ENCODE results near the gene RAD51B.

Gene RAD51B

DNA sequence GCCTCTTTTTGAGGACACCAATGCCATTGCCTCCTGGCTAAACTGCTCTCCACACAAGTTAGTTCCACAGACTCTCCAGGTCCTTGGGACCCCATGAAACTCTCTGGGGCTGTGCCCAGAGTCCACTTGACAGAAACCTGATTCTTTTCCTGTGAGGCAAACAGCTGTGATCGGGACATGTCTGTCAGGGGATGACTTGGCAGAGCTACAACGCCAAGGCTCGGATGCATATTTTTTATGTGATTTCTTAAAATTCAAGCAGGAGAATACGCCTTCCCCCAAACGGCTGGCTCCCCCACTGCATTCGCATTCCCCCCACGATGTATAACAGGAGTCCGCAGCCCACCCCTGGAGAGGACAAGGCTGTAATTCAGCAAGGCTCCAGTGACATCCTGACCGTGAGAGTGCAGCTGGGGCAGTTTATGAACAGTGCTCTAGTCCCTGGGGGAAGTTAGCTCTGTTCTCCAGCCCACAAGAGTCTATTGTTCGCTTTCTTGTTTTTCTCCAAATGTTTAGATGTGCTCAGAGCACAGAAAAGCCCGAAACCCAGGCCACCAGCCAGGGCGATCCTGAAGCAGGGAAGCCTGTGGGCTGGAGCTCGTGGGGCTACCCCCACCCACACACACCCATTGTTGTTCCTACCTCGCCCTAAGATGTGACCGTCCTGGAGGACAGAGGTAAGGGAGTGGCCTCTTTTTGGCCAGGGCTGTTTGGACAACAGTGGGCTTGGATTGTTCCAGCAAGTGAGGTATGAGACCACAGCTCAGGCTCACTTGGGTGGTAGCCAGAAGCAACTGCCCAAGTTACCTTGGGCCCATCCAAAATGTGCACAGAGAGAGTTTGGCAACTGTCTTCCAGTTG is 813.8 kb downstream of the RAD51B start:
- DNase-seq: no peak

DNA sequence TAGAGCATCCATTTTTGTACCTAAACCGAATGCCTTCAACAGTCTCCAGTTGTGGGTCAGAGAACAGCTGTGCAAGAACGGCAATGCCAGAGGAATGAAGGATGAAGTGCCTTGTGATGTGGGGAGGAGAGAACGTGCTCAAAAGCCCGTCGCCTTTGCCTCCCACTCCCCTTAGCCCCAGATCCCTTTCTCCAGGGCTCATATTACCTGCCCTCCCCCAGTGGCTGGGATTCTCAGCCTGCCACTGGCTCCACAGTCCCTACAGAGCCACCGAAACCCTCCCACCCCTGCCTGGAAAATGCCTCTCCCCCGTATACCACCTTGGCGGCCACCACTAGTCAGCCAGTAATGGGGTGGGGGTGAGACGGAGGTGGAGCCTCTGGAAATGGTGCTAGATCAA is 814.8 kb downstream of the RAD51B start:
- no peak for DNase-seq

DNA sequence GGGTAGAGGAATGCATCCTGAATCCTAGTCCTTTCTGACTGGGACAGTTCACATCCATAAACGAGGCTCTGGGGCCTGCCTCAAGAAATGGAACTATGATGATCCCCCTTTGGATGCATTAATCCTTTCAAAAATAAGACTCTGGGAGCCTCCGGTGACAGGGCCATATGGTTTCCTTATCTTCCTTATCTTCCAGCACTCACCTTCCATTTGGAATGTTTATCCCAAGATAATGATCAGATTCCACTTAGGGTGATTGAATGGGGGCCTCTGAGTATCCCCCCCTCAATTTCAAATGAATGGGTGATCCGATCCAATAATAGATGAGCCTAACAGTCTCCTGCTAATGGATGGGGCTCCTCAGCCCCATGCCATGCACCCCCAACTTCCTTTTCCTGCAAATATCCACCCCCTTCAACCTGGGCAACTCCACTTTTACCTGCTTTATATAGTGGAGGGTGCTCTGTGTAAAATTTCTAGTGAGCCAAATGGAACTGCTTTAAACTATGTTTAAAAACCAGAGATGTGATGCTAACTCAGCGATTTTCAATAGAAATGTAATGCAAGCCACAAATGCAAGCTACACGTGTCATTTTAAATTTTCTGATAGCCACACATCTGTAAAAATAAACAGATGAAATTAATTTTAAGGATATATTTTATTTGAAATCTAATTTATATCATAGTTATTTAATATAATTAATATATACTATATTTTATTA is 815.5 kb downstream of the RAD51B start:
- no peak for DNase-seq

DNA sequence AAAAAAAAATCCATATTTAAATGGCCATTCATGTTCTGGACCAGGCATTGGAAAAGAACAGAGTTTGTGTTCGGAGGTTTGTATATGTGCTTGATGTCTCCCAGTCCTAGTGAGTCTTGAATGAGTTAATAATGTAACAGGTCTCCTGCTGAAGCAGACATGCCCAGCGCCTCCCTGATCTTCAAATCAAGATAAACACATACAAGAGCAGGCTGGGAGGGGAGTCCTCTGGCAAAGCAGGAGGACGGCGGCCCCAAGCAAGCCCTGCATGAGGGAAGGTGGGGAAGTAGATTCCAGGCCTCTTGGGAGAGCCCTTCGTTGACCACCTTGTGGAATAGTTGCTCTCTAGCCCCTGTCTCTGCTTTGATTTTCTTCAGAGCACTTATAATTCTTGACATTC is 817.0 kb downstream of the RAD51B start:
- DNase-seq: no peak

DNA sequence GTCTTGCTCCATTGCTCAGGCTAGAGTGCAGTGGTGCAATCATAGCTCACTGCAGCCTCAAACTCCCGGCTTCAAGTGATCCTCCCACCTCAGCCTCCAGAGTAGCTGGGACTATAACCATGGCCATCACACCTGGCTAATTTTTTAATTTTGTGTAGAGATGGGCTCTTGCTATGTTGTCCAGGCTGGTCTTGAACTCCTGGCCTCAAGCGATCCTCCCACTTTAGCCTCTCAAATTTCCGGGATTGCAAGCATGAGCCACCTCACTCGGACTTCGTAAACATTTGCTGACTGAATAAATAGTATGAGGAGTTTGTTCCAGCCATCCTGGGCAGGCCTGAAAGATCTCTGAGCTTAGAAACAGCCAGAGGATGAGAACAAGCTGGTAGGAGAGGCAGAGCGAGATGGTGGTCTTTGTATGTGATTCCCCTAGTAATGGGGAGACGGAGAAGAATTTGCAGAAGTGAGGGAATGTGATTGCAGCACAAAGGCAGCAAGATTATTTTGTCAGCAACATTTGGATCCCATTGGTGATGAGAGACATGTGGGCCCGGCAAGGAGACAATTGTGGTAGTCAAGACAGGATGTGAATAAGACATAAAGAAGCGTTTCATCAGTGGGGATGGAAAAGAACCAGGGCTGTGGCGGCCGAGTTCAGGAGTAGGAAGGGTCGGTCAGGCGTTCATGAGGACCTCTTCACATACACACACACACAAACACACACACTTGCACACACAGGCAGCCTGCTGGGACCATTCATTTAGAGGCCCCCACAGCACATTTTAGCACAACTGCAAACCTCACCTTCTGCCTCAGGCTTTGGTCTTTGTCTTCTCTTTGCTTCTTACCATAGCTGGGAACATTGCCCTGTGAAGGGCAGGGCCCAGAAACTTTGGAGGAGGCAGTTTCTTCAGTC is 817.8 kb downstream of the RAD51B start:
- DNase-seq: no peak

DNA sequence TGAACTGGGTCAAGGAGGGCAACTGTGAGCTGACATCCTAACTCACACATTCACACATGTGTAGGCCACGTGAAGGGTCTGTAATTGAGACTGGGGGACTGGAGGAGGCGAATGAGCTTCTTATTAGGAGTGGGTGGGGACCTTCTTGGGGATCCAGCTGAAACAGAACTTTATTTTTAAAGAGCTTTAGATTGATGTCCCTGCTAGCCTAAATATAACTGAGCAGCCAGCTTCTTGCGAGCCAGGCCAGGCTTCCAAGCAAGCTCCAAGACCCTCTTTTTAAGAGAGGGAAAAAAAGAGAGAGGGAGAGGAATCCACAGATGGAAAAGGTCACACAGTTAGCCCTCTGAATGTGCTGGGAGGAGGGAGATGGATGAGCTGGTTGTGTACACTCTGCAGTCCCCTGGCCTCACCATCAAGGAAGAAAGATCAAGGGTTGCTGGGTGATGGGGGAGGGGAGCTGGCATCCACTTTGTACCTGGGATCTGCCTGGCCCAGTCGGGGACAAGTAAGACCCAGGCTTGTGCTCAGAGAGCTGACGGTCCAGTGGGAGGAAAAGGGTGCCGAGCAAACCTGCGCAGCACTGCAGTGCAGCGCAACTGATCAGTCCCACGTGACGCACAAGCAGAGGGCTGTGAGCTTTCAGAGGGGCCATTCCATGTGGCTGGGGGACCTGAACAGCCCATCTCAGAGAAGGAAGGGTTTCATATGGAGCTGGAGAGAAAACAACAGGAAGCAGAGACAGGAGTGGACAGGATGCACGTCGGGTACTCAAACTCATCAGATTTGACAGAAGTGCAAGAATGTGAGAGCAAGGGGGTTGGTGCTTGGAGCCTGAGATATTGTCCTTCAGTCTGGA is 818.8 kb downstream of the RAD51B start:
- DNase-seq: no peak

DNA sequence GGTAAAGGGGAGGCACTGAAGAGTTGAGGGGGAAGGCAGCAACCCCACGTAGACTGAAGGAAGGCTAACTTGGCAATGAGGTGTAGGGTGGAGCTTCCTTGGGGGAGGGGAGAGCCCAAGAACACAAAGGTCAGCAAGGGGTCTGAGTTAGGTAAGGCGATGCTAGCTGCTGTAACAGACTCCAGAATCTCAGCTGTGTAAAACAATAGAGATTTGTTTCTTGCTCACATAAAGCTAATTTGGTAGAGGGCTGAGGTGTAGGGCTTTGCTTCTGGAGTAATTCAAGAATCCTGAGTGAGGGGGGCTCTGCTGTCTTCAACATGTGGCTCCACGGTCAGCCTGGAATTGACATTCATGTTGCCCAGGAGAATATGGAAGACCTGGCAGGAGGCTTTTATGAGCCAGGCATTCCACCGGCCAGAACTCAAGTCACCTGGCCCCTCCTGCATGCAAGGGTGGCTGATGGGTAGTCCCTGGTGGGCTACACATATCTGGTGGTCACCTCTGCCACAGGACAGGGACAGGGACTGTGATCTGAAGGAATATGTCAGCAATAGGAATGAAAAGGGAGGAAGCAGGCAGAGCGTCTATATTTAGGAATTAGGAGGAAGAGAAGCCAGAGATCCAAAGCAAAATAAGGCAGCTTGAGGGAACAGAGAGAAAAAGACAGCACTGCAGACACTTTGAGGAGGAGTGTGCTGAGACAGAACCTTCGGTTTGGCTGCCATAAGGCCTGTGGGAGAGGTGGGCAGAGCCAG is 819.6 kb downstream of the RAD51B start:
- DNase-seq: no peak

DNA sequence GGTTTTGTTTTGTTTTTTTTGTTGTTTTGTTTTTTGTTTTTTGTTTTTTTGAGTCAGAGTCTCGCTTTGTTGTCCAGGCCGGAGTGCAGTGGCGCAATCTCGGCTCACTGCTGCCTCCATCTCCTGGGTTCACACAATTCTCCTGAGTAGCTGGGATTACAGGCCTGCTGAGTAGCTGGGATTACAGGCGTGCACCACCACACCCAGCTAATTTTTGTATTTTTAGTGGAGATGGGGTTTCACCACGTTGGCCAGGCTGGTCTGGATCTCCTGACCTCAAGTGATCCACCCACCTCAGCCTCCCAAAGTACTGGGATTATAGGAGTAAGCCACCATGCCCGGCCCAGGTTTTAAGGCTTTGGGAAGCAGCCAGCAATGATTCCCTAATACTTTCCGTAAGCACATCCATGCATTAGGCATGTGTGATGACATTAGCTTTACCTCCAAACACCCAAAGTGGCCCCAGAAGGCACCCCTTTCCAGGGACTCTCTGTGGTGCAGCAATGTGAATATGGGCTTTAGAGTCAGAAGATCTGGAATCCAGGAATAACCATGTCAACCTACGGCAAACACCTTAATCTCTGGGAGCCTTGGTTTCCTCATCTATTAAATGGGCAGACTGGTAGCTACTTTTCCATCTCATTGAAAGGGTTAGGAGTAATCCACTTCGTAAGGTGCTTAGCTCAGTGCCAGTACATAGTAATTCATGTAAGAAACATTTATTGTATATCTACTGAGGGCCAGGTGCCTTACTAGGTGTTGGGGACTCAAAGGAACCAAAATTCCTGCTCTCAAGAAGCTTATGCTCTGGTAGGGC is 820.4 kb downstream of the RAD51B start:
- DNase-seq: no peak

DNA sequence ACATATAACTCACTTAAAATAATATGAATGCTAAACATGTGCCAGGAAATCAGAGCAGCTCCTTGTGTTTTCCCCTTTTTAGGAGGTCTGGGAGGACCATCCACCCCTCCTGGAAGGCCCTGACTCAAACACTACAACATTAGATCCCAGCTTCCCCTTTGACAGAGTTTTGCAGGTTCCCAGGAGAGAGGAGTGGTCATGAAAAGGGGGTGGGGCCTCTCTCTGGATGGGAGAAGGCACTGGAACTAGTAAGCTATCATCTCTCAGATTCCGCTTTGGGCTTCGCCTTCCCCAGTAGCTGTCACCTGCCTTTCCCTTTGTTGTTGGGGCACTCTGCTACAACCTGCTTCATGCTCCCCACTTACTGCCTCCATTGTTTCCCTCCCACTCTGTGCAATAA is 824.1 kb downstream of the RAD51B start:
- DNase-seq: no peak

DNA sequence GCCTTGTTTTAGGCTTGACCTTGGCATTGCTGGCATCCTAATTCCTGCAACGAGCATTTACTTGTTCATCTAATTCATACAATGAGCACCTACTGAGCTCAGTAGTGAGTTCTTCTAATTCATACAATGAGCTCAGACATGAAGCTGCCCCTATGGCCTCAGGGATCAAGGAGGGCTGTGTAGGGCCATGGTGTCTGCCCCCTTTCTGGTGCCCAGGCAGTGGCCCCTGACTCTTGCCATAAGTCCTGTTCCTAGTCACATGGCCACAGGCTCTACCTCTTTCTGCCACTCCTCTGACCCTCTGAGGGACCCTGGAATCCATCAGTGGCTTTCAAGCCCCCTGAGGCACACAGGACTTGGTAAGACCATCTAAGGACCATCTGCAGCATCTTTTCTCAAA is 824.5 kb downstream of the RAD51B start:
- no peak for DNase-seq

DNA sequence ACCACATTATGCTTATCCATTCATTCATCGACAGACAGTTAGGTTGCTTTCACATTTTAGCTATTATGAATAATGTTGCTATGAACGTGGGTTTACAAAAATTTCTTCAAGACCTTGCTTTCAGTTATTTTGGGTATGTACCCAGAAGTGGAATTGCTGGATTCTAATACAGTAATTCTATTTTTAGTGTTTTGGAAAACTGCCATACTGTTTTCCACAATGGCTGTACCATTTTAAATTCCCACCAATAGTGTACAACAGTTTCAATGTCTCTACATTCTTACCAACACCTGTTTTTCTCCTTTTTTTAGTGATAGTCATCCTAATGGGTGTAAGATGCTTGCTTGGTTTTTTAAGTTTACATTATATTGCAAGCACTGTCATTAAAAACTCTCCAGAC is 825.8 kb downstream of the RAD51B start:
- DNase-seq: no peak

DNA sequence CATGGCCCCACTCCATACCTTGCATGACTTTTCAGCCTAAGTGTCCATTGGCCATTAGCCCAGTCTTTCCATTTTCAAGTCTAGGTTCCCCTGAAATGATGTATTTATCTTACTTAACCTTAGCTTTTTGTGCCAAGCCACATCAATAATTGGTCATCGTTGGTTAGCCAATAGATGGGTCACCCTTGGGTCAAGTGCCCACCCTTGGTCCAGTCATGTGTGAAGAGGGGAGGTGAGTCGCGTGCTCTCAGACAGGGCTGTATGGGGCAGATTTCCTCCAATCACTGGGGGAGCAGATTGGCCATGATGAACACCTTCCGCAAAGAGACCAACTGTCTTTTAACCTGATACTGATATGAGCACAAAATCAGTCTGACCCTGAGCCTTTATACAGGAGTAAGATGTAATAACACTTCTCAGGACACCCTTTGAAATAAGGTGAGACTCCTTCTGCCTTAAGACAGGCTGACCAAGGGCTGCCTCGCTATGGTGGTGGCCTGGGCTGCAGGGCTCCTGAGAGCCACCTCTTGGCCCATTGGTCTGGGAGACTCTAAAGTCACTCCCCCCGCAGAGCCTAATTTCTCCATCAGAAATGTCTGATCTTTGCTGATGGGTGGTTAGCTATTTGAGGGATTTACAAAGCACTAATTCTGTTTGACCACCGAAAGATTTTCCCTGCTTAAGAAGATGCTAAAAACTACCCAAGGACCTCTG is 830.1 kb downstream of the RAD51B start:
- no peak for DNase-seq

DNA sequence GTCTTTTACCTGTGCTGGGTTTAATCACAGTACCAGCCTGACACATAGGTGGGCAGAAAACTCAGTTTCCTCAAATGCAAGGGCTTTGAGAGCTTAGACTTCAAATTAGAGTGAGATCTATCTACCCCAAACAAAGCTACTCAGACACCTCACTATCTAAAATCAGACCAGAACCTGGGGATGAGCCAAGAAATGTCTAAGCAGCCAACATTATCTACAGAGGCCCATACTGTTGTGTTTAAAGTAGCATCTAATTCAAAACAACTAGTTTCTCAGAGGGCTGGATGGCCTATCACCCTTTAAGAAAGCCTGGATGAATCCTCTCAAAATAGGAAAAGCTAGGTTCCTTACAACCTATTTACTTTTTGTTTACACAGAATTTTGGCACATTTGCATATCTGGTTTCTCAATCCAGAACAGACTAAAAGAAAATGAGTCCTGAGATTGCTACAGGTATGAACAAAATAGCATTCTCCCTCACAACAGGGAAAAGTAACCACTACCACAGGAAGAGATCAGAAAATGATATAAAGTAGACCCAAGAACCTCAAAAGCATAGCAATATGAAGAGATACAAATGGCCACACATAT is 830.9 kb downstream of the RAD51B start:
- no peak for DNase-seq

DNA sequence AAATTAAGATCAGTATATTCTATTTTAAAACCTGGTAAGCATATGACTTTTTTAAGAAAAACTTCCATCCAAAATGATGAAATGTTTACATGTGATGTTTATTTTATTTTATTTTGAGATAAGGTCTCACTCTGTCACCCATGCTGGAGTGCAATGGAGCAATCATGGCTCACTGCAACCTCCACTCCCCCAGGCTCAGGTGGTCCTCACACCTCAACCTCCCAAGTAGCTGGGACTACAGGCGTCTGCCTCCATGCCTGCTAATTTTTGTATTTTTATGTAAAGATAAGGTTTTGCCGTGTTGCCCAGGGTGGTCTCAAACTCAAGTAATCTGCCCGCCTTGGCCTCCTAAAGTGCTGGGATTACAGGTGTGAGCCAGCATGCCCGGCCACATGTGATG is 831.5 kb downstream of the RAD51B start:
- DNase-seq: no peak

DNA sequence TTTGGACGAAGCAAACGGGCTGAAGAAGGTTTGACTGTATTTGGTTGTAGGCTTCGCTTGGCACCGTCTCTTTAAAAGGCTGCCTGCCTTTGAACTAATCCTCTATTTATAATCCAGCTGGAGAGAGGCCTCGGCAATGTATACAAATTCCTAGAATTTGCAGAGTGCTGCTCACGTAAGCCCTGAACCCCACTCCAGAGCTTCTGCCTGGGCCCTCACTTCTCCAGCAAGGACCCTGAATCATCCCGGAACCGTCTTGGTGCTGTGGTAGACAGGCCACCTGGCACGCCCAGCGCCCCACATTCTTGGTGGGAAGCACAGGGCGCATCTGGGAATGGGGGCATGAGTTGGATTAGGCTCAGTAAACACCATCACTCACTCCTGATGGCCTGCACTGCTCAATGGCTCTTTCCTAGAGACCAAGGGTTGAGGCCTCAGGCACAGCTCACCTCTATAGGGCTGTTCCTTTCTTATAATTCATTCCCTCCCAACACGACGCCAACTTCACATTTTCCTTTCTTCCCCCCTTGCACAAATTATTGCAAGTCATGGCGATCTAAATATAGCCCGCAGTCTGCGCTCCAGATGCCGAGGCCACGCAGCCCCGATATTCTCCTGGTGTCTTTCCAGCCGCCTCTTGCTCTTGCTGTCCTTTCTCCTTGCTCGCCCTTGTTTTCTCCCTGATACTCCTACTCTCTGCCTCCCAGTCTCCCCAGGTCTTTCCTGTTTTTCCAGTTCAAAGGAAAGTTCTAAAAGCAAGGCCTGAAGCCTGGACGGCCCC is 832.3 kb downstream of the RAD51B start:
- no peak for DNase-seq

DNA sequence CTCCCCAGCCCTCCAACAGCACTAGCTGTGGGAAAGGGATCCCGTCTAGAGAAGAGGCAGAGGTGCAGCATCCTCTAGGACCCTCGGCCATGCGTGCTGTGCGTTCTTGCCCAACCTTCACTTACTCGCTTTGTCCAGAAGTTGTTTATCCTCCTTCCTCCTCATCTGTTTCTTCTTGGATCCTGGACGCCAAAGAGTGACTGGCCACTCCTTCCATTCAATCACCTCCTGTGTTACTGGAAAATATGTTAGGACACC is 832.8 kb downstream of the RAD51B start:
- DNase-seq: no peak

DNA sequence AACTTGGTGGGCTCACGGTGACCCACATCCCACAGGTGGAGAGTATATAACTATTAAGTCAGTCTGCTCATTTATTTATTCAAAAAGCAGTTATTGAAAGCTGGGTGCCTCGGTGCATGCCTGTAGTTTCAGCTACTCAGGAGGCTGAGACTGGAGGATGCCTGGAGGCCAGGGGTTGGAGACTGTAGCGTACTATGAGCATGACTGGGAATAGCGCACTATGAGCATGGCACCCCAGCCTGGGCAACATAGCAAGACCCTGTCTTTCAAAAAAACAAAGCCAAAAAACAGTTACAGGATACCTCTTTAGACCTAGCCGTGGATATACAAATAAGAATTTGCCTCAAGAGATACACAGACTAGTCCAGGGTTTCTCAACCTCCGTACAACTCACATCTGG is 833.5 kb downstream of the RAD51B start:
- DNase-seq: no peak

DNA sequence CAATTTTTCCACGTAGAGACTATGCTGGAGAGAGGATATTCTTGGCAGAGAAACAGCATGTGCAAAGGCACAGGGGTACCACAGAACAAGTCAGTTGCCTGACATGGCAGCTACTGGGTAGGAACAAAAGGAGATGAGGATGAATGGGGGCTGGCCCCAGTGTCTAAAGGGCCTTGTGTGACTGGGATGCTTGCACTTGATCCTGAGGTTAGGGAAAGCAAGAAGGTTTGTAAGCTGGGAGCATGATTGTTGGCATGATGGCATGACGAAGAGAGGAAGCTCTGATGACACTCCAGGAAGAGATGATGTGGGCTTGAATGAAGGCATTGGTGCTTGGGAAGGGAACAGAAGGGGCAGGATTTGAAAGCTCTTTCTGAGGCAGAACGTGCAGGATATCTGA is 834.2 kb downstream of the RAD51B start:
- DNase-seq: no peak

DNA sequence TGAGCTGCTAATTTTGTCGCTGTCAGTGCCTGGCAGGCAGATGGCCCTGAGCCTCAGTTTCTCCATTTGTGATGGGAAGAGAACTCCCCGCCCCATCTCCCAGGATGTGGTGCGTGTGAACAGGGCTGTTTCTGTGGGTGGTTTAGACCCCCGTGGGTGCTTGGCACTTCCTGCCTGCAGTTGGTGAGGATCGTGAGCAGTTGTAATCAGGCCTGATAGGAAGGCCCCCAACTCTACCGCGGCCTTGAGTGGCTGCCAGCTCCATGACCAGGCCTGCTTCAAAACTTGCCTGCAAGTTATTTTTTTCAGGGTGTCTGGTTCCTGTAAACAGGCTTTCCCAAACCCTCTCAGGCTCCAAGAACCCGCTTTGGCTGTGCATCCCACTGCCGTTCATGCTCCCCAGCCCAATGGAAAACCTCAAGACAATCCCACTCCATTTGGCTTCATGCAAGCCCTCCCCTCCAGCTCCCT is 834.9 kb downstream of the RAD51B start:
- DNase-seq: no peak
